ENCODE data around the gene CSK.

Gene CSK

DNA sequence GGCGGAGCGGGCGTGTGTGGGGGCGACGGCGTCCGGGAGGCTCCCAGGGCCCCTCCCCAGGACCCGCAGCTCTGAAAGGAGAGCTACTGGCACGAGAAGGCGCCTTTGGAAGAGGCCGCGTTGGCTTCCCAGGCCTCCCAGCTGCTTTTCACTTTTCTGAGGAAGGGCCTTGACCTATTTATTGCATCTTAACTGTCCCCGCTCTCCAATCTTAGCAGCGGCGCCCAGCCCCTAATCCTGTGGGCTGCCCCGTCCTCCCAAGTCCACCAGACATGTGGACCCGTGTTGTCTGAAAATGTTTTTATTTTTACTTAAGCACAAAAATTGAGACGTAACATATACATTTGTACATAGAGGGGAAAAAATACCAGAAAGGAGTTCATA lies 61.6 kb downstream of the CSK start:
- DNase-seq (ENCODE audit: low read depth): no peak

DNA sequence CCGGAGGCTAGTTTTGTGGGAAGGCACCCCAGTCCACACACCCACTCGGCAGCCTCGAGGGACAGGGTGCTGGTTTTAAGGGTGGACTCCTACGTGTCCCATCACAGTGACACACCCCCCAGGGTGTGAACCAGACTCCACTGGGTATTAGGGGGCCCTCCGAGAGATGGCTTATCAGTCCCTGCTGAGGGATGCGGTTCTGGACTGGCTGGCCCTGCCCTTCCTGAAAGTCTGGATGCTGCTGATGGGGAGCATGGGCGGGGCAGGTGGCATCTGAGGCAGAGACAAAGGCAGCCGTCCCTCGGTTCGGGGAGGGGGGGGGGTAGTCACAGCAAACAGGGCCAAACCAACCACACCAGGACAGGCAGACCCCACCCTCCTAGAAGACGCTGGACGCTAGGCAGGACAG lies 62.0 kb downstream of the CSK start:
- no peak for DNase-seq (ENCODE audit: low read depth)

GRCh38 chr15:74844319-74845207 lies 62.7 kb downstream of the CSK start:
- DNase-seq (ENCODE audit: low read depth): no peak

- peak; percentile 42 for DNase-seq (ENCODE audit: low read depth)
Observed at GRCh38 chr15:74845208-74845568, 63.3 kb downstream of the CSK start.

DNA sequence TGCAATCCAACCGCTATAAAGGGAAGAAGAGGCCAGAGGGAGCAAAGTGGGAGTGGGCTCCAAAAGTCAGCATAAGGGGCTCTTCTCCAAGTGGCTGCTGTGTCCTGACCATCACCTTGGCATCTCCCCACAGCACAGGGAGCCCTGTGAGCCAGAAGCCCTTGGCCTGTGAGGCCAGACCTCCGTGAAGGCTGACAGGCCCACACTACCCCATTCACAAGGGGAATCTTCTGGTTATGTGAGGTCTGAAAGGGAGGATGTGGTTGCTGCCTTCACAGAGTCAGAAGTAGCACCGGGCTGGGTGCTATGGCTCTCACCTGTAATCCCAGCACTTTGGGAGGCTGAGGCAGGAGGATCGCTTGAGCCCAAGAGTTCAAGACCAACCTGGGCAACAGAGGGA lies 63.7 kb downstream of the CSK start:
- DNase-seq (ENCODE audit: low read depth): no peak

GRCh38 chr15:74847432-74847831 lies 65.6 kb downstream of the CSK start:
- DNase-seq (ENCODE audit: low read depth): no peak

GRCh38 chr15:74850393-74850792 lies 68.5 kb downstream of the CSK start:
- DNase-seq (ENCODE audit: low read depth): no peak

DNA sequence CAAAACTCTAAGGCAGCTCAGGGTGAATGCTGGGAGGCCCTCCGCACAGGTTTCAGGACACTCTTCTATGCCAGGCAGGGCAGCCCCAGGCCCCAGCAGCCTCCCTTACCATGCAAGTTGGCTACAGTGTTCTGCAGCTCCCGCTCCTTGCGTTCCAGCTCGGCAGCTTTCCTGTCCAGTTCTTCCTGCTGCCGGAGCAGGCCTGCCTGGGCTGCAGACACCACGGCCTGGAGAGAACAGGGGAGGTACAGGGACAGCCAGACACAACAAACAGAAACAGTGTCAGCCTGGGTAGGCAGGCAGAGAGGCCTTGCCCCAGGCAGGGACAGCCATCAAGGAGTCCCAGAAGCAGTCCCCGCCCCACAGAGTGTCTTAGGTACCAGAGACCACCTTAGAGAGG lies 70.1 kb downstream of the CSK start:
- no peak for DNase-seq (ENCODE audit: low read depth)
